ENCODE data around the gene PLEKHM1.
"Not testable (repeated sequence)": the region's sequence is repeated elsewhere in the genome, so short reads cannot be mapped to it uniquely, and the experiment has no call there.

- not testable (repeated sequence) for TF ChIP-seq CTCF, POLR2A (IDR thresholded peaks at IDR 0.05)
Measured at GRCh38 chr17:45487704-45488103, 2.8 kb downstream of the PLEKHM1 start.

Measured in heart left ventricle (tissue), 13 donors.